HG02642 (cell line): ENCODE data around the gene NXPH4.

Experiments used
- ATAC-seq: cut with Tn5 transposase; IDR thresholded peaks from one replicate; pipeline ENCODE4 v1.9.1; 2021; ENCODE audit warnings: mild to moderate bottlenecking; ENCODE audit not compliant: unreplicated experiment, poor library complexity

Gene NXPH4

DNA sequence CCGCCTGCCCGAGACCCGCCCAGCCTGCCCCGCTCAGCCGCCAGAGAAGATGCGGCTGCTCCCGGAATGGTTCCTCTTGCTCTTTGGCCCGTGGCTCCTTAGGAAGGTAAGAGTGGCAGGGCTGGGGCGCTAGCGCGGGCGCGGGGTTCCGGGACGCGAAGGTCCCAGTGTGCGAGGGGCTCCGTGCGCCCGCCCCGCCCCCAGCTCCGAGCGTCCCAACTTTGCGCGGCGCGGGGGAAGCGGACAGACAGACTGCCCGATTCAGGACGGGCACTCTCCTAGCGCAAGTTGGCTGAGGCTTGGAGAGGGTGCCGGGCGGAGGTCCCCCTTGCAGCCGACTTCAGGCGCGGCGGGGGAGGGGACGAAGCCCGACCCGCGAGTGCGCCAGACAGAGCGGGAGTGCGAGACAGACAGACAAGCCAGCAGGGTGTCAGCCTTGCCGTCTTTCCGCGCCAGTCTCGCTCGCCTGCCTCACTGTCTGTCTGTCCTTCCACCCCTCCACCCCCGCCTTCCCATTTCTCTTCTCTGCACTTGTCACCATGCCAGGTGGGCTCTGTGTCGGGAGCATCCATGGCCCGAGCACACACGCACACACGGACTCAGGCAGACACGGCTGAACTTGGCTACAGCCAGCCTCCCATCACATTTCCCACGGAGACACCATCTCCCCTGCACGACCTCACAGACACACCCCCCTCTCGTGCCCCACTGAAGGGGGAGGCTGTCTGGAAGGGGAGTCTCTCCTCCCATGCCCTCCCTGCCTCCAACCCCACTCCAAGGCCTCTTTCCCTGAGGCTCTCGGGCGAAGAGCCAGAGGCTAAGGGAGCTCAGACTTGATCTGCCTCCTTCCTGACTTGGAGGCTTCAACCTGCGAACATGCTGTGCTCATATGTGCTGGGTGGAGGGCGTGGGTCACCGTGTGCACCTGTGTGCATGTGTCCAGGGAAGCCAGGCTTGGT lies 606 bp downstream of the NXPH4 start:
- no peak for ATAC-seq

DNA sequence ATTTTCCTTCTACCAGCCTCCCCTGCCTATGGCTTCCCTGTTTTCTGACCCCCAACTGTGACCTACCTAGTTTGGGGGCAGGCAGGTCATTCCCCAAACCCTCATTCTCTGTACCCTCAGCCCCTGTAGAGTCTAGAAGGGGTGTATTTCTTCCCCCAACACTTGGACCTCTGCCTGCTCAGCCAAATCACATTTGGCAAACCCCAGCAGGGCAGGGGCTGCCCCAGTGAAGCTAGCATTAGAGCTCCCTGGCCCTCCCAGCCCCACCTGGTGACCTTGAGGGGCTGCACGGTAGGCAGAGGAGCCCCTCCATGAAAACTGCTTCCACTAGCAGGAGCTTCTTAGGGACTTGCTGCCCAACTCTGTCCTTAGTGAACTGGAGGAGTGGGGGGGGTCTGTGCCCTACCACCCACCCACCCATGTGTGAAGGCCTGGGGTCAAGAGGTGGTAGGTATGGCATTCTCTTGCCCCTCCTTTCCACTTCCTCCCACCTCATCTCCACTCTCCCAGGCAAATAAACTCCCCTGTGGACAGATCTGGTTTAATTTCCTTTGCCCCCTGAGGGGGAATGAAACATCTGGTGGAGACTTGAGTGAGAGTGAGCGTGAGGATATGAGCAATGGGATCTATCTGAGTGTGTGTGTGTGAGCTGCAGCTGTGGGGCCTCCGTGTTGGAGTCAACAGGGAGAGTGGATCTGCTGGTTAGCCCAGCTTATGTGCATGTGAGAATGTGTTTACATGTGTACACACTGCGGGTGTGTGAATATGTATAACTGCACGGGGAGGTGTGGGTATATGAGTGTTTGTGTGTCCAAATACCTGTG lies 1.6 kb downstream of the NXPH4 start:
- no peak for ATAC-seq

DNA sequence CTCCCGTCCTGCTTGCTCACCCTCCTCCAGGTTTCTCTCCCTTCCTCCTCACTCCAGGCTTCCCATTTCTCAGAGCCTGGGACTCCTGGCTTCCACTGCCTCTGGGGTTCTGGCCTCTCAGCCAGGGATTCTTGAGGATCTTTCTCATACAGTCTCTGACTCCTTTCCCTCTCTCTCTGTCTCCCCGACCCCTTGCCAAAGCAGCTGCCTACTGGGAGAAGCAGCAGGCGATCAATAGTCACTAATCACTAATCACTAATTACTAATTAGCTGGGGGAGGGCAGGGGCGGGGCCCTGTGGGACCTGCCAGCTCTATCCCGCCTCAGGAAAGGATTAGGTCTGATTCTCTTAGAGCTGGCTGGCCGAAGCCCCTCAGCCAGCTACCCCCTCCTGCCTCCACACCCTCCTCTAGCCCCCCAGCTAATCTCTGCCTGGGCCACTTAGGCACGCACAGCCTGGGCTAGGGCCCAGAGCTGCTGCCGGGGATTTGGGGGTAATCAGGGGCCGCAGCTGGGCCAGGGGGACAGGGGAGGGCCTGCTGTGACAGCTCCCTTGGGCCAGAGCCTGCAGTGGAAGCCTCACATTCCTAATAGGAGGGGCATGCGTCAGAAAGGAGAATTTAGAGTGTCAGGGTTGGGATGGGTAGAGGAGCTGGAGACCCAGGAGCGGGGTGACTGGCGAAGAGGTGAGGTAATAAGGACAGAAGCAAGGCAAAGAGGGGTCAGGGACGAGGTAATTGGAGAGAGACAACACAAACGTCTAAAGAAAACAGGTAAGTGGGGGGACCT lies 2.8 kb downstream of the NXPH4 start:
- ATAC-seq: no peak

DNA sequence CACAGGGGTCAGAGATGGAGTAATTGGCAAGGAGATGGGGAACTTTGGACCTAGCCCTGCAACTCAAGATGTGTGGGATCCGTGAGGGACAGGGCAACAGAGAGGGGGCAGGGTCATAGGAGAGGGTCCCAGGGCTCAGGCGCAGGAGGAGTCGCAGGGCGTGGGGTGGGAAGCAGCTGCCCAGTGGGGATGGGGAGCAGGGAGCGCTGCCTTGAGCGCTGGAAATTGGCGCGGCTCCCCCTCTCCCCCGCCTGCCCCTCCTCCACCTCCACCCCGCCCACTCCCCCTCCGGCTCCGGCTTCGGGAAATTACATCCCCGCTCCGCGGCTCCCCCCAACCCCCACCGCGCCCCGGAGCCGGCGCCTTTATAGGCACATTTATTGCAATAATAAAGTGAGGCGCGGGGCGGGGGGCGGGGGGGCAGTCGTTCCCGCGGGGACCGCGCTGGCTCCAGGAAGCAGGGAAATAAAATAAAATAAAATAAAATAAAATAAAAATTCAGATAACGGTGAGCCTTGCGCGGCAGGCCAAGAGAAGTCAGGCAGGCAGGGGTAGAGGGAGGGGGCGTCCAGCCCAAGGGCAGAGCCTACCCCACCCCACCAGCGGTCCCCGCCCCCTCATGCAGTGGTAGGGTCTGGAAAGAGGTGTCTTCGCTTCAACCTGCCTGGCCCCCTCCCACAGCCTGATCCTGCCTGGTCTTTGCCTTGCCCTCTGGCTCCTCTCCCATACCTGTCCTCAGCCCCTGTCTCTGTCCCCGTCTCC lies 3.6 kb downstream of the NXPH4 start:
- no peak for ATAC-seq

DNA sequence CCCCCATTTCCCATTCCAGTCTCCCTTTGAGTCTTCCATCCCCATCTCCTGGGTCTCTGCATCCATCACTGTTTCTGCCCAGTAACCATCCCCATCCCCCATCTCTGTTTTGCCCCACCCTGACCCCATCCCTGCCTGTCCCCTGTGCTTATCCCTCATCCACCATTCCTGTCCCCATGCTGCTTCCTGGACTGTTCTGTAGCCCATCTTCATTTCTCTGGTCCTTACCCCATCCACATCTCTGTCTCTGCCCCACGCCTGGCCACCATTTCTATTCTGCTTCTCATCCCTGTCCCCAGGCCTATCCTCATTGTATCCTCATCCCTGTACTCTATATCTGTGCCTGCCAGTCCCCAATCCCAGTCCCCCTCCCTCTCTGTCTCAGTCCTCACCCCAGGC lies 4.2 kb downstream of the NXPH4 start:
- ATAC-seq: no peak

DNA sequence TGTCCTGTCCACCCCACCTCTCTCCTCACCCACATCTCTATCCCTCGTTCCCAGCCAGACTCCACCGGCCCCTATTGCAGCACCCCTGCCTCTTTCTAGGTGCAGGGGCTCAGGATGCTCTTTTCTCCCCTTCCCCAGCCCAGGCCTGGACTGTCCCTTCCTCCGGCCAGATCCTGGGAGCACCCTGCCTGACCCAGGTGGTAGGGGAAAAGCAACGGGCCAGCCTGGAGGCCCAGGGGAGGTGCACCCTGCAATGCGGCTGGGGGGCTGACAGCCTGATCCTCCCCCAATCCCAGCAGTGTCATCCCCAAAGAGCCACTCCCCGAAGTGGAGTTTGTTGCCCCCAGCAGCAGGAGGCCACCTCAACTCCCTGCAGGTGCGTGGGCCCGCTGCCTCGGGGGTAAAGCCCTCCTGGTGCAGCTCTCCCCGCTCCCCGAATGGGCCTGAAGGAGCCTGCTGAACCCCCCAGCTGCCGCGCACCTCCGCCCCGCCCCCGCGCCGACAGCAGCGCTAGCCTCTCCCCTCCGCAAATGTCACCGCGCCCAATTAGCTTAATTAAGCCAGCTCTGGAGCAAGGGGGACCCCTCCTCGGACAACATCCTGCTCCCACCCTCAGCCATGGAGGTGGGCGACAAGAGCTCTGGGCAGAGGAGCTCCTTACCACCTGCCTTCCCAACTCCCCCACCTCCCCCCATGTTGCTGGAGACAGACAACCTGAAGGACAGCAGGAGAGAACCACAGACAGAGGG lies 4.7 kb downstream of the NXPH4 start:
- ATAC-seq: no peak

DNA sequence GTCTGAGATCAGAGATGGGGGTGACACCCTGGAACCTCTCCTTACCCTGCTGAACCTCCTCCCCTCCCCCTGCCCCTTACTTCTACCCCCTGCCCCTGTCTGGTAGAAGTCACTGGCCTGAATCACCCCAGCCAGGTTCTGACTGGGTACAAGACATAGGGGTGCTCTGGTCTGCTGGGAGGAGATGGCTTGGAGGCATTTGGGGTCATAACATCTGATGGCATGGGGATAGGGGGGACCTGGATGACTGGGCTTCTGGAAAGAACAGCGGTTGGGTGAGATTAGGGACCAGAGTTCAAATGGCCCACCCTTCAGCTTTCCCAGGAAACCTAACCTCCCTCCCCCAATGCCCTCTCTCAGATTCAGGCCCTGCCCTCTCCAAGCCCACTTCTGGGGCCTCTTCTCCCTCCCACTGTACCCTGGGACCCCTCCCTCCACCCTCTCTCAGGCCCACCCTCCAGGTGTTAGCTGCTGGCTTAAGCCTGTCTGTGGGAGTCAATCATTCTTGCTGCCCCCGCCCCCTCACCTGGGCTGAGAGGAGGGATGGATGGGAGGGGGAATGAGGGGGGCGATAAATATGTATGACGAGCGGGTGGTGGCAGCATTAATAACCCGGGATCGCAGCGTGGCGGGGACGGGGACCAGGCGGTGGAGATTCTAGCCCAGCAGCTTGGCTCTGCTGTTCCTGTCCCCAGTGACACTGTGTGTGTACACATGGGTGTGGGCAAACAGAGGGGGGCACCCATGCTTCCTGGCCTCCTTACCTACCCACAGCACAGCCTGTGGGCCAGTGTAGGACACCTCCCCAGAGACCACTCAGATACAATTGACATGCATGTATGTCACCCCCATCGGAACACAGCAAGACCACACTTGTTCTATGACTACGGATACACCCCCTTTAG lies 5.9 kb downstream of the NXPH4 start:
- no peak for ATAC-seq

DNA sequence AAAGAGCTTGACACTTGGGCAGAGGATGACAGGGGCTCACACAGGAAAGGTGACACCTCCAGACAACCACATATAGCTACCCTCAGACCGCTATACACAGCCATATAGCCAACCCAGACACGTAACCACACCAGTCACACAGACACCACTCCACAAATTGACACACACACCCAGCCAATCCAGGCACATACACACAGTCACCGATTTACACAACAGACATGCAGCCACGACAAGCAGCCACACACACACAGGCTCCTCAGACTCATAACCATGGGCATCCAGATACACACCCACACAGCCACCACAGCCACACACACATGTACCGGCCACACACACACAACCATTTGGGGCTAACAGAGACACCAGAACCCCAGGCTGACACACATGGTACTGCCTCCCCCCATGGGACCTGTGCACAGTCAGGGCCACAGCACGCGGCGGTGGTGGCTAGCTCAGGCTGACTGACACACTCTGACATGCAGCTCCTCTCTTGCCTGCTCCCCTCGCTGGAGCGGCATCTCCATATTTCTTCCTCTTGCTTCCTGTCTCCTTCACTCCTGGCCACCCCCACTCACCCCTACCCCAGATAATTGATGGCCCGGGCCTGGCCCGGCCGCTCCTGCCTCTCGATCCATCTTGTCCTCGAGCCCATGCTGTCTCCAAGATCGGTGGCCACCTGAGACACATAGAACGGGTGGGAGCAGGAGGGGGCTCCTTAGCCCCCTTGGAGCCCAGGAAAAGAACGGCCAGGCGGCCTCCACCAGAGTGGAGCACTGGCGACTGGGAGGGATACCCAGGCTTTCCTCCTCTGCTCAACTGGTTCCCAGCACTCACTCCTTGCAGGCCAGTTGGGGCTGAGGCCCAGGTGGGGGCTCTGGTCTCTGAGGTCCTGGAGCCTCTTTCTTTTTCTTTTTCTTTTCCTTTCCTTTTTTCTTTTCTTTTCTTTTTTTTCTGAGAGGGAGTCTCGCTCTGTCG lies 6.9 kb downstream of the NXPH4 start:
- no peak for ATAC-seq

DNA sequence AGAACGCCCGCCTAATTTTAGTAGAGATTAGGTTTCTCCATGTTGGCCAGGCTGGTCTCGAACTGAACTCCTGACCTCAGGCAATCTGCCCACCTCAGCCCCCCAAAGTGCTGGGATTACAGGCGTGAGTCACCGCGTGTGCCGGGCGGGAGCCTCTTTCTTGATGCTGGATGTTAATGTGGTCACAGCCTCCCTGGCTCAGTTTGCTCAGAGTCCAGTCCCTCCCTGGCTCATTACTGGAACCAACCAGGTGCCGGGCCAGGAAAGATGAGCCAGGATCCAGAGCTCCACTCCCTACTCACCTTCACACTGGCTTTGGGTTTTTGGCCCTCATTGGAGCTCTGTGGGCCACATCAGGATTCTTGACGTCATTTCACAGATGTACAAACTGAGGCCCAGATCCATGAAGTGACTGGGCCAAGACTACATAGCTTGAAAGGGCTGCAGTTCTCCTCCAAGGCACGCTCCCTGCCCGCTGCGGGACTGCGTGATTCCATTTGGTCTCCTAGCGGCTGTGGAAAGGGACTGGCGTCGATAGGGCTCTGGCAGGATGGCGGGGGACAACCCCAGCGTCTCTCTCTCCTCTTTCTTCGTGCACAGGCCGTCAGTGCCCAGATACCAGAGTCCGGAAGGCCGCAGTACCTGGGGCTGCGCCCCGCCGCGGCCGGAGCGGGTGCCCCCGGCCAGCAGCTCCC lies 7.8 kb downstream of the NXPH4 start:
- no peak for ATAC-seq

DNA sequence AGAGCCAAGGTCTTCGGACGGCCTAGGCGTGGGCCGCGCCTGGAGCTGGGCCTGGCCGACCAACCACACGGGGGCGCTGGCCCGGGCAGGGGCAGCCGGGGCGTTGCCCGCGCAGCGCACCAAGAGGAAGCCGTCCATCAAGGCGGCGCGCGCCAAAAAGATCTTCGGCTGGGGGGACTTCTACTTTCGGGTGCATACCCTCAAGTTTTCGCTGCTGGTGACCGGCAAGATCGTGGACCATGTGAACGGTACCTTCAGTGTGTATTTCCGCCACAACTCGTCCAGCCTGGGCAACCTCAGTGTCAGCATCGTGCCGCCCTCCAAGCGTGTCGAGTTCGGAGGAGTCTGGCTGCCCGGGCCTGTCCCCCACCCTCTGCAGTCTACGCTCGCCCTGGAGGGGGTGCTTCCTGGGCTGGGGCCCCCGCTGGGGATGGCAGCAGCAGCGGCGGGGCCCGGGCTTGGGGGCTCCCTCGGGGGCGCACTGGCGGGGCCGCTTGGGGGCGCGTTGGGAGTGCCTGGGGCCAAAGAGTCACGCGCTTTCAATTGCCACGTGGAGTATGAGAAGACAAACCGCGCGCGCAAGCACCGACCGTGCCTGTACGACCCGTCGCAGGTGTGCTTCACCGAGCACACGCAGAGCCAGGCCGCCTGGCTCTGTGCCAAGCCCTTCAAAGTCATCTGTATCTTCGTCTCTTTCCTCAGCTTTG lies 8.5 kb downstream of the NXPH4 start:
- no peak for ATAC-seq

DNA sequence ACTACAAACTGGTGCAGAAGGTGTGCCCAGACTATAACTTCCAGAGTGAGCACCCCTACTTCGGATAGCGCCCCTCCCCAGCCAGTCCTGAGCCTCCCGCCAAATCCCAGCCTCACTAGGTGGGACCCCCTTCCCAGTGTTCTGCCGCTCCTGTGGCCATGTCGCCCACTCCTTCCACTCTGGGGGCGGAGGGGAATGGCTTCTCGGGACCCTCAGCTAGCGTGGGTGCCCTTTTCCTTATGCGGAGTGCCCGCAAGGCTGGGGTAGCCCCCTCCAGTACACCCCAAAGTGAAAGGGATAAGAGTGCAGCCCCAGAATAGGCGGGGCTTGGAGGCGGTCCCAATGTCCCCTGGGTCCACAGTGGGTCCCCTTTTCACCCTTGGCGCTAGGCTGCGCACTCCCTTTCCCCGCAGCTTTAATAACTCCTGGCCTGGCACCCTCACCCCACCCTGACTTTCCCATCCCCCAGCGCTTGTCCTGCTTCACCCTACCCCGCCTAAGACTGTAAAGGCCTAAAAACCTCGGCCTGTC lies 9.2 kb downstream of the NXPH4 start:
- no peak for ATAC-seq

DNA sequence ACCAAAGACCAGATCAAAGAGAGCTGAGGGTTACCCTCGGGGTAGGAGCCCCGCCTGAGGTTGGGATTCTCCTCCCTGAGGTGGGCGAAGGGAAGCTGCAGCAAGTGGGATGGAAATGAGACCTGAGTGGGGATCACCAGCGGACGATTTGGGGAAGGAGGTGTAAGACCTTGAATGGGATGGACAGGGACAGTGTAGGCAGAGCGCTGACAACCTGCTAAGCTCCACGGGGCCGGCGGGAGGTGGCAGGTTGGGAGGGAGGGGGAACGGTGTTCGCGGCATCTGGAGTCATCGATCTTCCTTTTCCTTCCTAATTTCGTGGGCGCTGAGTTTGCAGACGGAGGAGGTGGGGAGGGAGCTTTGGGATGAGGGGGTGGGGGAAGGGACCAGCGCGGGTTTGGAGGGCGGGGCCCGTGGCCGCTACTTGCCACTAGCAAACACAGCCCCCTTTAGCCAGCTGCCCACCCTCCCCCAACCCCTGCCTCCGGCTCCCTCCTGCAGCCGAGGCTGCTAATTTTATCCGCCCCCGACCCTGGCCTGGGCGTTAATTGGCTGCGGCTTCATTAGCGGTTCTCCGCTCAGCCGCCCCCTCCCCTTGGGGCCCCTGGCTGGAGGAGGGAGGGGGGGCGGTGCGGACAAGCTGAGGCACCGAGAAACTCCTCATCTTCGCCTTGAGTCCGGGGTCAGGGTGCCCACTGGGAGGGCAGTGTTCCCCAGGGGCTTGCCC lies 10.2 kb downstream of the NXPH4 start:
- ATAC-seq: no peak

DNA sequence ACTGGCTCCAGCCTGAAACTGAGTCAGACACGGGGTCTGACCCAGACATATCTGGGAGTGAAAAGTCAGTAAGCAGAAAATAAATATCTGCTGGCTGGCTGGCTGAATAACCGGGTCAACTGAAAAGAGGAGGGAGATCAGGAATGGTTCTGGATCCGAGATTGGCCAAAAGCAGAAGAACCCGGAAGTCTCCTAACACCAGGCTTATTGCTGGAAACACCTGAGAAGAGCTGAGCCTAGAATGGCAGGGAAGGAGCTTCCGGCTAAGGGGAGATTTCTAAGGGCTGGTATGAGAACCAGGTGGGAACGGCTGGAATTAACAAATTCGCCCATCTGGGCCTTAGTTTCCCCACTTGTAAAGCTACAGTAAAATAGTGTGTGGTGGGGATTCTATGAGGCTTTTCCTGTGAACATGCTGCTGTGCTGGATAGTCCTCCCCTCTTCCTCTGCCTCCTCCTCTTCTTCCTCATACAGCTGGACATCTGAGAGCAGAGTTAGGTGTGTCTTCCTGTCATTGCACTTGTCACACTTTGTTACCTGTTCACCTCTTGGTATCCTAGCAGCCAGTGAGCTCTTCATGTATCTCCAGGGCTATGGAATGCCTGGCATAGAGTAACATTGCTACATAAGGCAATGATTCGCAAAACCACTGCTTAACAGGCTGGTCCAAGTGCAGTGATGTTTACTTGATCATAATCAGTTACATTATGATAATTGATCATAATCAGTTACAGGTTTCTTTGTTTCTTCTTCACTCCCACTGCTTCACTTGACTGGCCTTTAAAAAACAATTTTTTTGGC lies 10.9 kb downstream of the NXPH4 start:
- ATAC-seq: no peak

DNA sequence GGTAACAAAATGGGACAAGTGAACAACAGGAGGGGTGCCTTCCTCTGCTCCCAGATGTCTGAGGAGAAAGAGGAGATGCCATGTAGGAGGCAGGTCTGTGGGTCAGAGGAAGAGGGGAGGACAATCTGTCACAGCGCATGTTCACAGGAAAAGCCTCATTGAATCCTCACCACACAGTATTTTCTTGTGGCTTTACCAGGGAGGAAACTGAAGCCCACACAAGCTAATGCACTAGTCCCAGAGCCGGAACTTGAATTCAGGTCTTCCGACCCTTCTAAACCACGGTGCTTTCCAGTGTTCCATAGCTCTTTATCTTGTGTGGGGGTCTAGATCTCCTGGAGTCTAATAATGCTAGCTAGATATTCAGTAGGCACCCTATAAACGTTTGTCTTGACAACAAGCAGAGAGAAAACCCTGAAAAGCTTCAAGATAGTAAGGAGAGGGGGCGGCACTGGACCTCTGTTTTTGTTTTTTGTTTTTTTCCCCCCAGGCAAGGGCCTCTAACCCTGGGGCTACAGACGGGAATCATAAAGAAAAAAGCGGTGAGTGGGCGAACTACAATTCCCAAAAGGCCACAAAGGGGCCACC lies 12.5 kb downstream of the NXPH4 start:
- no peak for ATAC-seq
